ENCODE measurements around the gene MECP2.
"Not testable (repeated sequence)": the region's sequence is repeated elsewhere in the genome, so short reads cannot be mapped to it uniquely, and the experiment has no call there.

MECP2 gene

DNA sequence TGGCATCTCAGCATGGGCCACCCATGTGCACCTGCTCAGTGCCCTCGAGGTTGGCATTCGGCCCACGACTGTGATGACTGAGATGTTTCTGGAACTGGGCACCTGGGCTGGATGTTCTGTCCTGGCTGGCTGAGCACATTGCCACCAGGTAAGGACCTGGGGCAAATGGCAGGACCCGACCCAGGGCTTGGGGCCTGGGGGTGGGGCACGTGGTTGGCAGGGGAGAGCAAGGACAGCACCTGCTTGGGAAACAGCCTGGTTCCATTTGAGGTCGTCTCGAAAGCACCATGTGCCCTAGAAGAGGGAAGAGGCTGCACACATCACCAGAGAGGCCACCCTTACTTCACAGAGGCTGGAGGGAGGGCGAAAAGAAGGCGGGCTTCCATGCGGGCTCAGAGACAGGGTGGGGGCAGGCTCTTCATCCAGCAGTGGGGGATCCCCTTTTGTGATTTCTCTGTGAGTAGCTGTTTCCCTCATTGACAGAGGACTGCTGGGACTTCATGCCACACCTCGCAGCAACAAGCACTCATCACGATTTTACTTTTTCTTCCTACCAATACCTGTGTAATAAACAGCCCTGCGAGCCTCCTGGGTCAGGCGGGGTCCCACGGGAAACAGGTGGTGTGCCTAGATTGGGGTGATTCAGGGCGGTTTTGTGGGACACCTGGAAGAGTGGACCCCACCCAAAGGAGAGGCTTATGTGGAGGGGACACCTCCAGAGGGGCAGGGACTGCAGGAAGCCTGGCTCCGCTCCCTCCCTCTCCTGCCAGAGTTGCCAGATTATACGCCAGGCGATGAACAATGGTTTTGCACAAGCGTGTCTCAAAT lies 113.0 kb downstream of the MECP2 start:
- DNase-seq, result no peak

DNA sequence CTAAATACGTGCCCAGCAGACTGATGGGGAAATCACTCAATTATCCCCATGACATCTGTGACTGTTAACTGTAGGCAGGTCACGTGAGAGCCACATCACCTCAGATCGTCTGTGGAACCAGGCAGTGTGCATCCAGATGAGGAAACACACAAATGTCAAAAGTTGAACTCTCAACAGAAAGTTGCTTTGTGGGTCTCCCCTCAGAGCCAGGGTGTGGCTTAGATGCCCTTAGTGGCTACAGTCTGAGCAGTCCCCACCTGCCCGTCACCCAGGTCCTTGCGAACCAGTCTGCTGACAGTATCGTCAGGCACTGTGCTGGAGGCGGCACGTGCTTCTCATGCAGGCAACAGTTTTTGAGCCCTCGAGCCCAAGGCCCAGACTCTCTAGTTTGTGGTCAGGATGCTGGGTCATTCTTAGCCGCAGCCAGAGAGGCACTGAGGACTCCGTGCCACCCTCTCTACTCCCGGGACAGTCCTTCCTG lies 114.2 kb downstream of the MECP2 start:
- no peak for DNase-seq

DNA sequence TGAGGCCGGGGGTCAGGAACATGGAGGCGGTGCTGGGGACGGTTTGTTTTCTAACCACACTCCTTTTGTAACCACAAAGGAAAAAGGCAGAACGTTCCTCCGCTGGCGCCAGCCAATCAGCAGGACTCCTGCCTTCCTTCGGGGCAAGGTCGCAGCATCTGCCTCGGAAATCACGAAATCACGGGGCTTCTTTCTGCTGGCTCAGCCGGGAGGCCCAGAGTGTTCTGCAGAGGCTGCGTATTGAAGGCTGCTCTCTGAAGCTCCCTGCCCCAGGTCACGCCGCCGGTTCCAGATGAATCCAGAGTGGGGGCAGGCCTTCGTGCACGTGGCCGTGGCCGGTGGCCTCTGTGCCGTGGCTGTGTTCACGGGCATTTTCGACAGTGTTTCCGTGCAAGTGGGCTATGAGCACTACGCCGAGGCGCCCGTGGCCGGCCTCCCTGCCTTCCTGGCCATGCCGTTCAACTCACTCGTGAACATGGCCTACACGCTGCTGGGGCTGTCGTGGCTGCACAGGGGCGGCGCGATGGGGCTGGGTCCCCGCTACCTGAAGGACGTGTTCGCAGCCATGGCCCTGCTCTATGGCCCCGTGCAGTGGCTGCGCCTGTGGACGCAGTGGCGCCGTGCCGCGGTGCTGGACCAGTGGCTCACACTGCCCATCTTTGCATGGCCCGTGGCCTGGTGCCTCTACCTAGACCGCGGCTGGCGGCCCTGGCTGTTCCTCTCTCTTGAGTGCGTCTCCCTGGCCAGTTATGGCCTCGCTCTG lies 115.6 kb downstream of the MECP2 start:
- DNase-seq, result no peak

DNA sequence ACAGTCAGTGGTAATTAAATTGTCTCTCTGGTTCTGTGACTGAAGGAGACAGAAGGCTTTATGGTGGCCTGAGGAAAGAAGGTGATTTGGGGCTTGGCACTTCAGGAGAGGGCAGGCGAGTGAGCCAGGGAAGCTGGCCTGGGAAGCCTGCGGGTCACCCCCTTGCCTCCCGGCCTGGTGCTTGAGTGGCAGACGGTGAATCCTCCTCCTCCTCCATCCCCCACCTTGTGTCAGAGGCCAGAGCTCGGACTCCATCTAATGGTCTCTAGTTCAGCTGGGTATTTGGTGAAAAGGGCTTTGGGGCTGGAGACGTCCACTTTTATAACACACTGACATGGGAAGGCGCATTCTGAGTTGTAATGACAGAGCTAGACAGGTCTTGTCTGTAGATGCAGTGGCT lies 116.3 kb downstream of the MECP2 start:
- DNase-seq, result no peak

DNA sequence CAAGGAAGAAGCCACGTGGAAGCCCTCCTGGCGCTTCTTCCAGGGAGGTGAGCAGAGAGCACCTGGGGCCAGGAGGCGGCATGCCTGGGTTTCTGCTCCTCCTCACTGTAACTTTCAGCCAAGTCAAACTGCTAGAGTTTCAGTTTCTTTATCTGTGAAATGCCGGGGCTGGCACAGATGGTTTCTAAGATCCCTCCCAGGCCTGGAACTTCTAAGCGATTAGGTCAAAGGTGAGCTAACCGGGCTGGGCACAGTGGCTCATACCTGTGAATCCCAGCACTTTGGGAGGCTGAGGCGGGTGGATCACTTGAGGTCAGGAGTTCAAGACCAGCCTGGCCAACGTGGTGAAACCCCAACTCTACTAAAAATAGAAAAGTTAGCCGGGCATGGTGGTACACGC lies 117.1 kb downstream of the MECP2 start:
- not testable (repeated sequence) for DNase-seq

DNA sequence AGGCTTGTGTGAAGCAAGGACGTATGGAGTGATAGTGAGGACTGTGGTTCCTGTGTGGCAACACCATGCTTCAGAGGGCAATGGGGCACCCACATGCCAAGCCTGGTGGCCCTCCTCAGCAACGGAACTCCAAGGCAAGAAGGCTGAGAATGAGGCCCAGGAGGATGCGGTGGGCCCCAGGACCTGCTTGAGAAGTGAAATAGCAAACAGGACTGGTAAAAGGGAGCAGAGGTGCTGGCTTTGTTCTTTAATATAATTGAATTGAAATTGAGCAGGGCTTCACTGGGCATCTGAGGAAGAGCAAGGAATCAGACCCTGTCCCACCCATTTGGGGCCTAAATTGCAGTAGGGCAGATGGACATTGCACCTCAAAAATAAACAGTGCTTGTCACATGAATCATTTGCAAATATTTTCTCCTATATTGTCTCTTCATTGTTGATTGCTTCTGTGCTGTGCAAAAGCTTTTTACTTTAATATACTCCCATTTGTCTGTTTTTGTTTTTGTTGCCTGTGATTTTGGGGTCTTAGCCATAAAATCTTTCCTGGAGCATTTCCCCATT lies 122.7 kb downstream of the MECP2 start:
- DNase-seq, result no peak

DNA sequence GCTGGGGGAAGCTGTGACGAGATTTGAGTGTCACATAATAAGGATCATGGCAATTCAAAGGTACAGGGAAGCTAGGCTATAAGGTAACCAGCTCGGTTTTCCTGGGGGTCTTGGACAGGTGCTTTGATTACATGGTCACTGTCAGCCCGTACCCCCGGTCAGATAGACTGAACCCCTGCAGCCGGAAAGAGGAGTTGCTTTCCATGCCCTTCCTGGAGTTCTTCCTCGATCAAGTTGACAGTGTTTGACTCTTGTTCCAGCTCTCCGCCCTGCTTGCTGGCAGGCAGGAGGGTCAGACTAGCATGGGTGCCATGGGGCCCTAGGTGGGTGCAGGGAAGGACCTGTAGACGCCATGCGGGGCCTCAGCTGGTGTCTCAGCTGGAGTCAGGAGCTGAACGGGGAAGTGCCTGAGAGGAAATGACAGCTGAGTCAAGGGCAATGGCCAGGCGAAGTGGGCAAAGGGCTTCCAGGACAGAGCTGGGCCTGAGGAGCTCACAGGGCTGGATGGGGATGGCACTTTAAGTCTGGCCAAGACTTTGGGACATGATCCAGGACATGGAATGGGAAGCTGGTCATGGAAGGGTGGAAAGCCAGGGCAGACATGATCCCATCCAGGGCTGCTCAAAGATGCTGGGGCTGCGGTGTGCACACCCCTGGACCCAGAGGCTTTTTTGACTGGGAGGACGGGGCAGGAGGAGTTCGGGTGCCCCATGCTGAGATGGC lies 123.4 kb downstream of the MECP2 start:
- DNase-seq, result no peak

DNA sequence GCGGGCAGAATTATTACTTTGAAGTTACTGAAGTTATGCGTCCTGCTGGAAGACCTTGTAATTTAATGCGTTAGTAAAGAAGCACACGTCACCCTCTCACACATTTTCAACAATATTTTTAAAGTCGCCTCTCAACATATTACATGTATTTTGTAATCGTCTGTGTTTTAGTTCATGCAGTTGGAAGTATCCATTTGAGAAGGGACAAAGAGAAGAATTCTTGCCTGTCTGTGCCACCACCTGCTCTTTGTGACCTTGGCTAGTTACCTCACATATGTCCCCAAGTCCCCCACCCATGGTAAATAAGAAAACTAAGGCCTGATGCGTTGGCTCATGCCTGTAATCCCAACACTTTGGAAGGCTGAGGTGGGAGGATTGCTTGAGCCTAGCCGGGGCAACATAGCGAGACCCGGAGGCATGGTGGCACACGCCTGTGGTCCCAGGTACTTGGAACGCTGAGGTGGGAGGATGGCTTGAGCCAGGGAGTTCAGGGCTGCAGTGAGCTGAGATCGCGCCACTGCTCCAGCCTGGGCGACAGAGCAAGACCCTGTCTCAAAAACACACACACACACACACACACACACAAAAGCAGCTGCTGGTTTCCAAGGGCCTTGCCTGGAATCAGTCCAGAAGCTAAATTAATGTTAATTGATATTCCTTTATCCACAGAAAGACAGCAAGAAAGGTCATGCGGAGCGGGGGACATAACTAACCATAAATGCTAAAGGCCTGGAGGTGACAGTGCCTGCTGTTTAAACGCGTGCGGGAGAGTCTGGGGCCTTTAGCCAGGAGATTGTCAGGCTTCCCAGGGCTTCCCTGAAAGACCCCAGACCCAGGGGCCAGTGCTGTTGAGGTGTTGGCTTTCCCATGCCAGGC lies 124.2 kb downstream of the MECP2 start:
- DNase-seq, result peak; percentile 49

DNA sequence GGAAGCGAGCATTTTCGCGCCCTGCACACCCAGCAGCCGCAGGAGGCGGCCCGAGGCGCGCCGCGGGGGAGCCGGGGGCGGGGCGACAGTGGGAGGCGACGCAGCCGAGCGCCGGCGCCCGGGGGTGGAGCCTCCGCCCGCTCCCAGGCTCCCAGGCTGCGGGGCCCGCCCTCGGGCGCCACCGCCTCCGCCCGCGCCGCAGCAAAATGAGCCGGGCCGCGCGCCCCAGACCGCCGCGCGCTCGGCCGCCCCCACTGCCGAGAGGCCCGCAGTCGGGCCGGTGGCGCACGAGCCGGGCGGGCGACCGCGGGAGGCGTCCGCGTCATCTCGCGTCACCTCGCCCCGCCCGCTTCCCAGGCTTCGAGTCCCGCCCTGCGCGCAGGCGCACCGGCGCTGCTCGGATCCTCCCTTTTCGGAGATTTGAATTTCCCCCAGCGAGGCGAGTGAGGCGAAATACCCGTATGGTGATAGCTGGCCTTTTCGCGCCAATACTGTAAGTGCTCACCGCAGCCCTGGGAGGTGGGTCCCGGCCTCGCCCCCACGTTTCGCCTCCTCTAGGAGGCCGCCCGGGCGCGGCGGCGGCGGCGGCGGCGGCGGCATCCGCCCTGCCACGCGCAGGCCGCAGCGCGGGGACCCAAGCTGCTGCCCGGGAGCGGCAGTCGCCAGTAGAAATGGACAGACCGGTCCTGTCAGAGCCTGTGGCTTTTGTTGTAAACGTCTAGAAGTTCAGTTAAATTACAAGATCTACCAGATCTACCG lies 125.0 kb downstream of the MECP2 start, which contains the start of gene TMEM187:
Gene TMEM187, plus strand, starts transcription at position 387 of the 759 bp plus-strand sequence. CDS start 9,309 bp downstream, outside the sequence.
- peak; percentile 93 for DNase-seq

Measured in NCI-H1092 (cell line).